Thoracic aorta (tissue), 2 donors: ENCODE data around the gene SIPA1L3. TPM values are rescaled to one million over a fixed set of nuclear protein-coding genes. Genes with fewer than 3 reads are reported as not detected.

Experiments used
- ATAC-seq: fragments of 150-250 bp; one replicate; pipeline ENCODE4 v1.8.0; 2017; ENCODE audit warnings: low read depth; ENCODE audit not compliant: insufficient number of reproducible peaks, low FRiP score
- DNase-seq: peaks from one replicate; pipeline ENCODE4 v3.0.0-alpha.2; 2020; ENCODE audit warnings: low spot score
- H3K27ac ChIP-seq, 2 donors: fragments of 200-600 bp; sonication (generic); 1 replicate in 1 of 2; 2 replicates in 1 of 2; pipeline ENCODE4 v1.5.1; 2016; ENCODE audit warnings: mild to moderate bottlenecking in 2 of 2, moderate library complexity in 2 of 2
- H3K27me3 ChIP-seq: fragments of 200-600 bp; sonication (generic); replicated peaks from 2 replicates; pipeline ENCODE4 v1.6.0; 2016; ENCODE audit warnings: mild to moderate bottlenecking; ENCODE audit not compliant: insufficient read depth
- H3K36me3 ChIP-seq: fragments of 200-600 bp; sonication (generic); one replicate; pipeline ENCODE4 v1.5.1; 2016
- H3K4me1 ChIP-seq, 2 donors: fragments of 200-600 bp; sonication (generic); 1 replicate in 1 of 2; 2 replicates in 1 of 2; pipeline versions ENCODE4 v1.5.1 to v1.6.0; 2016; ENCODE audit warnings: low read depth in 2 of 2, mild to moderate bottlenecking in 1 of 2; ENCODE audit not compliant: control insufficient read depth in 1 of 2
- H3K4me3 ChIP-seq: fragments of 200-600 bp; sonication (generic); 2 replicates; pipeline ENCODE4 v1.5.1; 2016; ENCODE audit warnings: mild to moderate bottlenecking
- H3K9me3 ChIP-seq: fragments of 200-600 bp; sonication (generic); 2 replicates; pipeline ENCODE4 v1.5.1; 2016
- total RNA-seq, 2 donors: library from RNA; depleted of rRNA; stranded (reverse); fragments of >200 nt; gene quantifications; one replicate each; pipeline versions ENCODE4 v1.1.0 to v1.2.3, GENCODE V29; 2016
- TF ChIP-seq, protein P1 (sequence below): fragments of 200-600 bp; sonication (generic); IDR thresholded peaks from one replicate; pipeline ENCODE4 v1.5.1; 2019; ENCODE audit warnings: antibody characterized with exemption

The SIPA1L3 gene
- total RNA-seq, 2 donors from 2014 or later: 14.5 to 39.4 TPM

DNA sequence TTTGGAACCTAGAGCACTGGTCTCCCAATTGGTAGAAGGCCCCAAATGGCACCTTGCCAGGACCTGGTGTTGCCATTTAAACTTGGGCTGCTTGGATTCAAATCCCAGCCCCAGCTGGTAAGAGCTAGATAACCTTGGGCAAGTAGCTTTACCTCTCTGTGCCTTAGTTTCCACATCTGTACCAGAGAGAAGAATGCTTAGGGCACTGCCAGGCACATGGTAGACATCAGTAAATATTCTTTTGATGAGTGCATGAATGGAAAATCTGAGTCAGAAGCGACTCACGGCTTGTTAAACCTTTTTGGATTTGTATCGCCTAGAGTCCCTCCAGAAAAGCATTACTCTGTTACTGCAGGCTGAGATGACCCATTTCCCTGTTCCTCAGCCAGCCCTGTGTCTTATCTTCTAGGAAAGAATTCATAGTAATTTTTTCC lies 90.9 kb downstream of the SIPA1L3 start:
- Histone ChIP-seq H3K4me3 (no peak overlapping the region), H3K27me3 (no peaks in the 10 kb centered on the region), H3K4me1 (peaks cover 8 to 13% of the 10 kb centered on the region in 2 donors), H3K36me3 (no peaks in the 10 kb centered on the region), H3K27ac (peak overlapping the region in 1 of 2 donors; percentile 46), H3K9me3 (no peaks in the 10 kb centered on the region)
- ATAC-seq: peak; percentile 28
- TF ChIP-seq, protein P1, sequence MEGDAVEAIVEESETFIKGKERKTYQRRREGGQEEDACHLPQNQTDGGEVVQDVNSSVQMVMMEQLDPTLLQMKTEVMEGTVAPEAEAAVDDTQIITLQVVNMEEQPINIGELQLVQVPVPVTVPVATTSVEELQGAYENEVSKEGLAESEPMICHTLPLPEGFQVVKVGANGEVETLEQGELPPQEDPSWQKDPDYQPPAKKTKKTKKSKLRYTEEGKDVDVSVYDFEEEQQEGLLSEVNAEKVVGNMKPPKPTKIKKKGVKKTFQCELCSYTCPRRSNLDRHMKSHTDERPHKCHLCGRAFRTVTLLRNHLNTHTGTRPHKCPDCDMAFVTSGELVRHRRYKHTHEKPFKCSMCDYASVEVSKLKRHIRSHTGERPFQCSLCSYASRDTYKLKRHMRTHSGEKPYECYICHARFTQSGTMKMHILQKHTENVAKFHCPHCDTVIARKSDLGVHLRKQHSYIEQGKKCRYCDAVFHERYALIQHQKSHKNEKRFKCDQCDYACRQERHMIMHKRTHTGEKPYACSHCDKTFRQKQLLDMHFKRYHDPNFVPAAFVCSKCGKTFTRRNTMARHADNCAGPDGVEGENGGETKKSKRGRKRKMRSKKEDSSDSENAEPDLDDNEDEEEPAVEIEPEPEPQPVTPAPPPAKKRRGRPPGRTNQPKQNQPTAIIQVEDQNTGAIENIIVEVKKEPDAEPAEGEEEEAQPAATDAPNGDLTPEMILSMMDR: no peak
- no peak for DNase-seq

DNA sequence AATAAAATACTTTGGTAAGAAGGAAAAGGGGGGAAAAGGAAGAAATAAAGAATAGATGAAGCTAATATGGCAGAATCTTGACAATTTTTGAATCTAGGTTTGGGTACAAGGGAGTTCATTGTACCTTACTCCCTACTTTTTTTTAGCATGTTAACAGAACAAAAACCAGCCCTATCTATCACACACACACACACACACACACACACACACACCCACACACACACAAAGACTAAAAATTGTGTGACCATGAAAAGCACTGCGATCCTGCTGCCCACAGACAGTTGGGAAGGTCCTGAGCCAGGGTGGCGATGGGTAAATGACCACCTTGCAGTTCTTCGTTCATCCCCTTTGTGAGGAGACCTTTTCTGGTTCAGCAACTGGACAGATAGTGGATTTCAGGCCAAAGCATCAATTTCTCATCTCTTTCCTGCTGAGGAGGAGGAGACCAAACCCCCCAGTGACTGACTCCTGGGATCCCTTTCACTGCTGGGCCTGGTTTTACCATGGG lies 91.8 kb downstream of the SIPA1L3 start:
- ATAC-seq: no peak
- Histone ChIP-seq H3K27ac (peak overlapping the region in 1 of 2 donors; percentile 46), H3K4me1 (peaks cover 9 to 19% of the 10 kb centered on the region in 2 donors), H3K9me3 (no peaks in the 10 kb centered on the region), H3K27me3 (no peaks in the 10 kb centered on the region), H3K4me3 (no peak overlapping the region), H3K36me3 (no peaks in the 10 kb centered on the region)
- TF ChIP-seq, protein P1: no peak
- DNase-seq: no peak

DNA sequence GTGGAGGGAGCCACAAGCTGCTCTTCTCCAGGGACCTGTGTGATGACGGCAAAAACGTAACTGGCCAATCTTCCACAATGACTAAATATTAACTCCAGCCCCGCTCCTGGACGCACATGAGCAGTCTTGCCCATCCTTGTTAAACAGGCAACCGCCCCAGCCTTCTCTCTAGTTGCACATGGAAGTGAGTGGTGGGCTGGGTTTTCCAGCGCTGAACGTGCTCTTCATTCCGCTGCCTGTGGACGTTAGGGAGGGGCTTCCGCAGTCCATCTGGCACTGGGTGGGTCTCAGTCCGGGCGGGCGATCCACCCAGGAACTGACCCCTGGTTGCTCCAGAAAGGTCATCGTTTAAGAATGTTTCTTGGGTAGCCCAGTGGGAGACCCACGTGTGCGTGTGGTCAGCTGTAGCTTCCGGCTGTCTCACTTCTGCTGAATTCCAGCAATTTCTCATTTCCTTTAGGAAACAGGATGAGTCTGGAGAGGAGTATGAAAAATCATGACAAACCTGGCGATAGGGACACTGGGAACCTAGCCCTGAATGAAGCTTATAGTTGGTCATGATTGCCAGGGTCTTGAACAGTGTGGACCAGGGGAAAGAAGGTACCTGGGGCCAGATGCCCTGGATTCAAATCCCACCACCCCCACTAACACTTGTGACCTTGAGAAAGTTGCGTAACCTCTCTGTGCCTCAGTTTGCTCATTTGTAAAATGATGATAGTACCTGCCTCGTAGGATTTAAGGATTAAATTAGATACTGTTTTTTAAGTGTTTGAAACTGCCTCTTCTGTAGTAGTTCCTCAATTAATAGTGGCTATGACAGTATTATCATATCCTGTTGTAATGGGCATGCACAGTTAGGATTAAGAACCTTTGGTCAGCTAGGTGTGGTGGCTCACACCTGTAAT lies 92.6 kb downstream of the SIPA1L3 start:
- DNase-seq: no peak

DNA sequence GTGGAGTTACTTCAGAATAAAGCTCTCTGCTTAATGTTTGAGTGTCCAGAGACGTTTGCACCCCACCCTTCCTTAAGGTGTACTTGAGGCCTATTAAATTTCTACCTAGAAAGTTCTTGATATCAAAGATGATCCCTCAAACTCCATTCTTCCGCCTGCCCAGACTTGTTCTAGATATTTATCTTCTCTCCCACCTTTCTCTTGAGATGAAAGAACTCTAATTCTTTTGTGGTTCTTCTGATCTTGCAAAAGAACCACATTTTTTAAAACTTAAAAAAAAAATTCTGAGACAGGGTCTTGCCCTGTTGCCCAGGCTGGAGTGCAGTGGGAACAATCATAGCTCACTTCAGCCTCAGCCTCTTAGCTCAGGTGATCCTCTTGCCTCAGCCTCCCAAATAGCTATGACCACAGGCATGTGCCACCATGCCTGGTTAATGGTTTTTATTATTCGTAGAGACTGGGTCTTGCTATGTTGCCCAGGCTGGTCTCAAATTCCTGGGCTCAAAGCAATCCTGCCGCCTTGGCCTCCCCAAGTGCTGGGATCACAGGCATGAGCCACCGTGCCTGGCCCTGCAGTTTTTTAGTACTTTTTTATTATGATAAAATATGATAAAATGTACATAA lies 94.3 kb downstream of the SIPA1L3 start:
- Histone ChIP-seq H3K4me1 (peaks cover 11 to 31% of the 10 kb centered on the region in 2 donors), H3K36me3 (no peaks in the 10 kb centered on the region), H3K9me3 (no peaks in the 10 kb centered on the region), H3K27me3 (no peaks in the 10 kb centered on the region), H3K4me3 (no peak overlapping the region), H3K27ac (no peak overlapping the region)
- TF ChIP-seq, protein P1: no peak
- ATAC-seq (no peak), DNase-seq (no peak)

More for the DNA sequence above, 92.6 kb downstream of the SIPA1L3 start:
- Histone ChIP-seq H3K36me3 (no peaks in the 10 kb centered on the region), H3K27me3 (no peaks in the 10 kb centered on the region), H3K27ac (no peak overlapping the region), H3K4me1 (peaks cover 11 to 24% of the 10 kb centered on the region in 2 donors), H3K9me3 (no peaks in the 10 kb centered on the region), H3K4me3 (no peak overlapping the region)
- ATAC-seq: no peak
- TF ChIP-seq, protein P1: no peak
